SU-DHL-6 (cell line): ENCODE measurements around the gene RALGAPA1.
A peak's percentile ranks its signal among the peaks of the same experiment; 100 is the strongest.
"Not testable (repeated sequence)": the region's sequence is repeated elsewhere in the genome, so short reads cannot be mapped to it uniquely, and the experiment has no call there.

ENCODE experiments used
- H2AFZ ChIP-seq: fragments of 200-600 bp; sonication (generic); 2 replicates; pipeline ENCODE4 v1.6.1; 2014; ENCODE audit warnings: low read depth, mild to moderate bottlenecking, moderate library complexity, mixed read lengths, antibody characterized with exemption, low read length; ENCODE audit not compliant: severe bottlenecking
- H3F3A ChIP-seq: fragments of 200-600 bp; shearing (Covaris generic); 2 replicates; pipeline ENCODE4 v1.6.0; 2016; ENCODE audit warnings: antibody characterized with exemption, mild to moderate bottlenecking; ENCODE audit not compliant: insufficient read depth
- H3K27ac ChIP-seq: fragments of 200-600 bp; sonication (generic); 2 replicates; pipeline ENCODE4 v1.5.1; 2016; ENCODE audit warnings: low read depth, mild to moderate bottlenecking, low read length, moderate library complexity, mixed read lengths
- H3K27me3 ChIP-seq: fragments of 200-600 bp; sonication (generic), shearing (Covaris generic); 2 replicates; pipeline ENCODE4 v1.6.0; 2014; ENCODE audit warnings: mild to moderate bottlenecking, low read length
- H3K36me3 ChIP-seq: fragments of 200-600 bp; sonication (generic); 2 replicates; pipeline ENCODE4 v1.6.1; 2014; ENCODE audit warnings: mild to moderate bottlenecking, low read length, mixed read lengths
- H3K4me2 ChIP-seq: fragments of 300-600, 200-600 bp; shearing (Covaris generic), sonication (generic); 2 replicates; pipeline ENCODE4 v1.6.0; 2014; ENCODE audit warnings: low read length, low read depth, mild to moderate bottlenecking; ENCODE audit not compliant: poor library complexity, severe bottlenecking
- H3K4me3 ChIP-seq: fragments of 200-600 bp; sonication (generic); 2 replicates; pipeline ENCODE4 v1.5.1; 2014; ENCODE audit warnings: antibody characterized with exemption, low read length, mild to moderate bottlenecking, mixed read lengths; ENCODE audit not compliant: insufficient read depth, poor library complexity, severe bottlenecking
- H3K79me2 ChIP-seq: fragments of 200-600 bp; sonication (generic); 2 replicates; pipeline ENCODE4 v1.6.1; 2014; ENCODE audit warnings: mild to moderate bottlenecking, low read length, moderate library complexity; ENCODE audit not compliant: insufficient read depth
- H3K9ac ChIP-seq: fragments of 200-600 bp; sonication (generic); 2 replicates; pipeline ENCODE4 v1.7.0; 2014; ENCODE audit warnings: mild to moderate bottlenecking, low read length
- H3K9me2 ChIP-seq: fragments of 200-600 bp; sonication (generic); replicated peaks from 2 replicates; pipeline ENCODE4 v1.6.1; 2014; ENCODE audit warnings: low read length; ENCODE audit not compliant: insufficient read depth
- H3K9me3 ChIP-seq: fragments of 200-600 bp; sonication (generic); 2 replicates; pipeline ENCODE4 v1.6.1; 2014; ENCODE audit warnings: low read length, mixed read lengths; ENCODE audit not compliant: insufficient read depth
- H4K20me1 ChIP-seq: fragments of 200-600 bp; sonication (generic); 2 replicates; pipeline ENCODE4 v1.6.1; 2014; ENCODE audit warnings: low read depth, mild to moderate bottlenecking, antibody characterized with exemption, low read length, moderate library complexity, mixed read lengths
- EZH2phosphoT487 ChIP-seq: fragments of 200-600 bp; sonication (generic), shearing (Covaris generic); conservative IDR thresholded peaks from 2 replicates; pipeline ENCODE4 v1.6.1; 2018; ENCODE audit warnings: mild to moderate bottlenecking, antibody characterized with exemption, low read length, moderate library complexity, mixed read lengths
- TF ChIP-seq, protein P1 (sequence below): fragments of 200-600 bp; sonication (generic); IDR thresholded peaks from one replicate; pipeline ENCODE4 v1.5.1; 2017; ENCODE audit warnings: antibody characterized with exemption, mild to moderate bottlenecking, low read length, moderate library complexity; ENCODE audit not compliant: insufficient read depth, poor library complexity, severe bottlenecking

RALGAPA1 gene

DNA sequence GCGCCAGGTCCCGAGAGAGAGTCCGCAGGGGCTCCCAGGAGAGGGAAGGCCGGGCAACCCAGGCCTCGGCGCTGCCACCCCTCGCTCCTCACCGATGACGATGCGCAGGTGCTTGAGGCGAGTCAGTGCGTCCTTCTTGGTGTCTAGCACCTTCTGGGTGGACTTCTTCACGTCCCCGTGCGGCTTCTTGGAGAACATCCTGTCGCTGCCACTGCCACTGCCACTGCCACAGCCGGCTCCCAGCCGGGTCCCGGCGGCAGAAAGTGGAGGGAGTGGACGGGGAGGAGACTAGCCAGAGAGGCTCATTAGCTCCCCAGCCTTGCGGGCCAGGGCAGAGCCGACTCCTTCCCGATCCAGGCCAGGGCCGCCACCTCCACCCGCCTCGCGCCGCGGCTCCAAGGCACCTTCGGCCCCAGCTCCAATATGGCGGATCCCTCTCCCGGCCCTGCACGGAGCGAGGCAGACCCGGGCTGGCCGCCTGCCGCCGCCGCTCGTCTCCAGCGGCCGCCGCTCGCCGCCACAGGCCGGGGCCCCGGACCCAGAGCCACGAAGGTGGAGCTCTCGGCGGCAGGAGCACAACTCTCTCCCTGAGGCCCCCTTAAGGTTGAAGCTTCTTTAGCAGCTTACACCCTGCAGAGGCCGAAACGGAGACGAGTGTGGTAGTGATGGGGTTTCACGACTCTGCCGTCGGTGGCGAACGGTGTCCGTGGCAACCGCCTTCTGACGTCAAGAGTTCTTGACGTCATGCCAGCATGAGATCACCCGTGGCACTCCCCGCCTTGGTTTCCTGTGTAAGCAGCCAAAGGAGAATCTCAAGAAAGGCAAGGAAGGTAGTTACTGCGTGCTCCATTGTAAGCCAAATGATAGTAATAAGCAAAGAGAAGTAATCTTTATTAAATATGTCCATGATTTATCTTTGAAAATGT, at the start of gene RALGAPA1:
RALGAPA1 (minus strand) TSS at position 658 of the 926 bp plus-strand sequence; CDS start at position 198, 460 bp downstream.
- H3K4me3 ChIP-seq = peak within 1 kb of the TSS; percentile 72
- H3K27me3 ChIP-seq, H4K20me1 ChIP-seq, H3K9me3 ChIP-seq, H3K9me2 ChIP-seq, H3K36me3 ChIP-seq: not testable (repeated sequence)
- TF ChIP-seq, protein P1, sequence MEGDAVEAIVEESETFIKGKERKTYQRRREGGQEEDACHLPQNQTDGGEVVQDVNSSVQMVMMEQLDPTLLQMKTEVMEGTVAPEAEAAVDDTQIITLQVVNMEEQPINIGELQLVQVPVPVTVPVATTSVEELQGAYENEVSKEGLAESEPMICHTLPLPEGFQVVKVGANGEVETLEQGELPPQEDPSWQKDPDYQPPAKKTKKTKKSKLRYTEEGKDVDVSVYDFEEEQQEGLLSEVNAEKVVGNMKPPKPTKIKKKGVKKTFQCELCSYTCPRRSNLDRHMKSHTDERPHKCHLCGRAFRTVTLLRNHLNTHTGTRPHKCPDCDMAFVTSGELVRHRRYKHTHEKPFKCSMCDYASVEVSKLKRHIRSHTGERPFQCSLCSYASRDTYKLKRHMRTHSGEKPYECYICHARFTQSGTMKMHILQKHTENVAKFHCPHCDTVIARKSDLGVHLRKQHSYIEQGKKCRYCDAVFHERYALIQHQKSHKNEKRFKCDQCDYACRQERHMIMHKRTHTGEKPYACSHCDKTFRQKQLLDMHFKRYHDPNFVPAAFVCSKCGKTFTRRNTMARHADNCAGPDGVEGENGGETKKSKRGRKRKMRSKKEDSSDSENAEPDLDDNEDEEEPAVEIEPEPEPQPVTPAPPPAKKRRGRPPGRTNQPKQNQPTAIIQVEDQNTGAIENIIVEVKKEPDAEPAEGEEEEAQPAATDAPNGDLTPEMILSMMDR = peak; percentile 10
- H3F3A ChIP-seq = peaks cover 34% of the 10 kb centered on the region
- H3K27ac ChIP-seq = peak within 1 kb of the TSS; percentile 79
- peak within 1 kb of the TSS; percentile 92 for H2AFZ ChIP-seq
- H3K4me2 ChIP-seq = peak within 1 kb of the TSS; percentile 65
- peak within 1 kb of the TSS; percentile 83 for H3K9ac ChIP-seq
- peaks cover 19% of the 10 kb centered on the region for H3K79me2 ChIP-seq

- TF ChIP-seq, protein P1 = no peak
- no peak for TF ChIP-seq EZH2phosphoT487
- Histone ChIP-seq H3K36me3 (peaks cover 4% of the 10 kb centered on the region; the same call in 1 of the 2 replicates), H3K79me2 (no peaks in the 10 kb centered on the region), H3K9ac (no peak overlapping the region), H3K27me3 (no peaks in the 10 kb centered on the region), H3F3A (peaks cover 13% of the 10 kb centered on the region), H3K4me2 (no peak overlapping the region), H3K4me3 (no peak overlapping the region), H3K9me3 (no peaks in the 10 kb centered on the region), H4K20me1 (no peaks in the 10 kb centered on the region), H3K27ac (no peak overlapping the region), H3K9me2 (no peaks in the 10 kb centered on the region), H2AFZ (no peak overlapping the region)
Measured at GRCh38 chr14:35858521-35859209, 49.6 kb upstream of the RALGAPA1 start.

GRCh38 chr14:35855876-35856481, 46.9 kb upstream of the RALGAPA1 start:
- H3K79me2 ChIP-seq = no peaks in the 10 kb centered on the region
- no peaks in the 10 kb centered on the region for H3K27me3 ChIP-seq
- H3K27ac ChIP-seq = peak overlapping the region; percentile 90
- peak overlapping the region; percentile 47 for H3K9ac ChIP-seq
- peak overlapping the region; percentile 79 for H3K4me2 ChIP-seq
- peaks cover 15% of the 10 kb centered on the region; the same call in 1 of the 2 replicates for H3K36me3 ChIP-seq
- peaks cover 13% of the 10 kb centered on the region for H3F3A ChIP-seq
- no peak overlapping the region for H2AFZ ChIP-seq
- no peaks in the 10 kb centered on the region for H3K9me2 ChIP-seq
- H3K9me3 ChIP-seq = no peaks in the 10 kb centered on the region
- TF ChIP-seq, protein P1 = no peak
- no peak for TF ChIP-seq EZH2phosphoT487
- no peaks in the 10 kb centered on the region for H4K20me1 ChIP-seq
- peak overlapping the region; percentile 20 for H3K4me3 ChIP-seq
